ENCODE results near the gene FOXJ2.
"Not testable (repeated sequence)": the region's sequence is repeated elsewhere in the genome, so short reads cannot be mapped to it uniquely, and the experiment has no call there.

Gene FOXJ2

GRCh38 chr12:8071820-8072219 is 39.3 kb downstream of the FOXJ2 start:
- DNase-seq, result not testable (repeated sequence)

- no peak for DNase-seq
These were observed 43.4 kb downstream of the FOXJ2 start for GRCh38 chr12:8075935-8076334.

GRCh38 chr12:8076366-8076765 is 43.9 kb downstream of the FOXJ2 start:
- DNase-seq, result no peak

- no peak for DNase-seq
These were observed 44.7 kb downstream of the FOXJ2 start for GRCh38 chr12:8077207-8077606.

- peak; percentile 56 for DNase-seq
These were observed 45.9 kb downstream of the FOXJ2 start for GRCh38 chr12:8078398-8078797.

GRCh38 chr12:8078916-8079315 is 46.4 kb downstream of the FOXJ2 start:
- DNase-seq, result no peak

GRCh38 chr12:8080120-8080519 is 47.6 kb downstream of the FOXJ2 start:
- no peak for DNase-seq

- peak; percentile 48 for DNase-seq
These were observed 48.9 kb downstream of the FOXJ2 start for GRCh38 chr12:8081251-8081920.

- no peak for DNase-seq
These were observed 50.2 kb downstream of the FOXJ2 start for GRCh38 chr12:8082808-8083100.

GRCh38 chr12:8084351-8084750 is 51.8 kb downstream of the FOXJ2 start:
- not testable (repeated sequence) for DNase-seq

- DNase-seq, result no peak
These were observed 55.1 kb downstream of the FOXJ2 start for GRCh38 chr12:8087666-8088065.

GRCh38 chr12:8088574-8088973 is 56.1 kb downstream of the FOXJ2 start:
- DNase-seq, result peak; percentile 35

GRCh38 chr12:8089277-8089676 is 56.8 kb downstream of the FOXJ2 start:
- DNase-seq, result not testable (repeated sequence)

GRCh38 chr12:8089716-8090115 is 57.2 kb downstream of the FOXJ2 start:
- no peak for DNase-seq

GRCh38 chr12:8093291-8093690 is 60.8 kb downstream of the FOXJ2 start:
- DNase-seq, result no peak

- no peak for DNase-seq
These were observed 63.9 kb downstream of the FOXJ2 start for GRCh38 chr12:8096281-8096915.

GRCh38 chr12:8099235-8099634 is 66.7 kb downstream of the FOXJ2 start:
- no peak for DNase-seq
